GM19328 (cell line): ENCODE measurements around the gene CPEB1.
A peak's percentile ranks its signal among the peaks of the same experiment; 100 is the strongest.
"Not testable (repeated sequence)": the region's sequence is repeated elsewhere in the genome, so short reads cannot be mapped to it uniquely, and the experiment has no call there.

Experiments used
- ATAC-seq: cut with Tn5 transposase; IDR thresholded peaks from one replicate; pipeline ENCODE4 v1.9.1; 2021; ENCODE audit warnings: mild to moderate bottlenecking, moderate library complexity; ENCODE audit not compliant: unreplicated experiment

Gene CPEB1

DNA sequence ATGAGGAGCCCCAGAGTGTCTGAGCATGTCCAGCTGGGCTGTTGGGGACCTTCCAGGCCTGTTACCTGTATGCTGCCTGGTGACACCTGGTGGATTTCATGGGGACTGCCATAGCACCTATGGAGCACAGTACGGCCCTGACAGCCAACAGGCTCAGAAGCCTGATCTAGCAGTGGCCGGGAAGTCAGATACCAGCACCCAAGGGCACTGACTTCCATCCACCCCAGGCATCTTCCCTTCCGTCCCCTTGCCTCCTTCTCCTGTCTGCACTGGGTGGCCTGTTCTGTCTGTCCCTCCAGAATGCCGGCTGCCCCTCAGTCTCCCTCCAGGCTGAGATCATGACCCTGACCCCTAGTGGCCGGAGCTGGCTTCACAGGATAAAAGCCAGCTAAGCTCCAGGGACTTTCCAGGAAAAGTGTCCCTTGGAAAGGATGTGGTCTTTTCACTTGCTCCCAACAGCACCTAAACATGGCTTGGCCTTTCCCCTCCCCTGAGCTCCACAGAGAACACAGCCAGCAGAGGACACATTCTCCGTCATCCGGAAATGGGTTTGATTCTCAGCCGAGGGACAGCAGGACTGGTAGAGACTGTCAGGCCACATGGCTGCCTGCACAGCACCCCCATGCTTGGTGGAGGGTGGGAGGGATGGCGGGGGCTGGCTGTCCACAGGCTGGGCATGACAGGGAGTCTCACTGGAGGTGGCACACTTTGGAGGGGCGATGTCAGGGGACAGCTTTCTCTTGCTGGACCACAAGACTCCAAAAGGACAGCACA is 116.4 kb downstream of the CPEB1 start:
- no peak for ATAC-seq

DNA sequence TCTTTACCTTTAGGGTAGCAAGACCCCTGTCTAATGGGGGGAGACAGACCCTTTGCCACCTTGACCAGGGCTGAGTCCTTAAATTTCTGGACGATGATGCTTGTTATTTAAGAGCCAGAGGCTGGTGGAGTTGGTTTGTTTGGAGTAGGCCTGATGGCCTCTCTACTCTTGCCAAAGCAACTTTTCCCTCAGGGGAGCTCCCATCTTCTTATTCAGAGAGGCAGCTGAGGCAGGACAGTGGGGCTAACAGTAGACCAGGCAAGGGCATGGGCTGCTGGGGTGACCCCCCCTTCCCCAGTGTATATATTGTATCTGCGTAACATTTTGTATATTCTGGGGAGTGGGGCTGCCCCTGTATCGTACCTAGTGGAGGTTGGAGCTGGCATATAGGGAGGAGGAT is 117.2 kb downstream of the CPEB1 start:
- ATAC-seq = no peak

DNA sequence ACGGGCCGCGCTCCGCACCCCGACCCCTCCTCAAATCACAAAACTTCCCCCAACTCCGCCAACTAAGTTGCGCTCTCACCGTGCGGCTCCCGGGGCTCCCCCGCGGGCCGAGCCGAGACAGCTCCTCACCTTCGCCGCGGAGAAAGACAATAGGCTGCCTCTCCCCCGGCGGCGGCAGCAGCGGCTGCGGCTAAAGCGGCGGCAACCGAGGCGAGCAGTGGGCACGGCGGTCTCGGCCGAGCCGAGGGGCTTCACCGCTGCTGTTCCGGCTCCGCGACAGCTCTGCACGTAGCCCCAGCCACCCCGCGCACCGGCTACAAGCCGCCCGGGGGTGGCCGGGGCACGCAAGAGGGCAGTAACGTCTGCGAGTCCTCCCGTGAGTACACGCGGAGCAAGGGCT is 133.6 kb downstream of the CPEB1 start:
- ATAC-seq = not testable (repeated sequence)

DNA sequence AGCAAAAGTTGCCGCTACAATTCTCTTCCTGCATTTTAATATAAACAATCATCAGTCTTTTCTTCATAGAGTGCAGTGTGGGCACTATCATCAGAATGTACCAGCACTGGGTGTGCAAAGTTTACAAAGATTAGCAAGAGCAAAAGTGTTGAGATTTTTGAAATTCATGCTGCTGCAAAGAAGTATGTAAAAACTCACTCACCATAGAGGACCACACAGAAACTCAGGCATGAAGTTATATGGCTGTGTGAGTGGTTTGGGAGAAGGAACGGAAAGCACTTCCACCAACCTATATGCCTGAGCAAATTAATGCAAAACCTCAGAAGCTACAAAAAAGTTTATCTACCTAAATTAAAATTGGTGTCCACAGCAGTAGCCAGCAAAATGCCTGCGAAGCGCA is 139.5 kb downstream of the CPEB1 start:
- not testable (repeated sequence) for ATAC-seq

DNA sequence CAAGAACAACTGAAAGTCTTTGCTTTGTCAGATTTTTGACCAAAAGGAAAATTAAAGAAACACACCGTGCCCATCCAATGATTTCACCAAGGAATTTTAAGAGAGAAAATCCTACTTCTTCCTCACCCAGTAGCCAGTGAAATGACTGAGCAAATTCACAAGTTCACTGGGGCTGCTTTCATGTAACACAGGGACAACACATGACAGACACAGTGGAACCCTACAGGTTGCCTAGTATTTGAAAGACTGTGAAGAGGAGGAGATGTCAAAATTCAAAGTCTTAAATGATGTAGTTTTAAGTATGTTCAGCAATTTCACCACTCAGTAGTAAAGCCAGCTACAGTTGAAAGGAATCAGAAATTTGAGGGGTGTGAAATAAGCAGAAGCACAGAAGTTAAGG is 140.1 kb downstream of the CPEB1 start:
- not testable (repeated sequence) for ATAC-seq

DNA sequence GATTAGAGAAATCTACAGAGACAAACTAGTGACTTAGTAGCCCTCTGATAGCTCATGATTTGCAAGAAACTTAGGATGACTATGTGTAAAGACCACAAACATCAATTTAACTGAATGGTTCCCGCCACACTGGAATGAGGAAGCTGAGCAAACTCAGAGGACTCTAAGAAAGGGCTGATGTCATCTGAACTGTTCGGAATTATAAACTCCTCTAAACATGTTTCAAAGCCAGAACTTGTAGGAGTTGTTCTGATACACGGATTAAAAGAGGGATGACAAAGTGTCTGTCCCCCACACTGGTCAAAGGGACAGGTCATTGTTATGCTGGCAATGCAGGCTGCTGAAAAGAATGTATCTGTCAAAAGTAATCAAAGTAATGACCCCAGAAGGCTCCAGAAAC is 141.3 kb downstream of the CPEB1 start:
- not testable (repeated sequence) for ATAC-seq

DNA sequence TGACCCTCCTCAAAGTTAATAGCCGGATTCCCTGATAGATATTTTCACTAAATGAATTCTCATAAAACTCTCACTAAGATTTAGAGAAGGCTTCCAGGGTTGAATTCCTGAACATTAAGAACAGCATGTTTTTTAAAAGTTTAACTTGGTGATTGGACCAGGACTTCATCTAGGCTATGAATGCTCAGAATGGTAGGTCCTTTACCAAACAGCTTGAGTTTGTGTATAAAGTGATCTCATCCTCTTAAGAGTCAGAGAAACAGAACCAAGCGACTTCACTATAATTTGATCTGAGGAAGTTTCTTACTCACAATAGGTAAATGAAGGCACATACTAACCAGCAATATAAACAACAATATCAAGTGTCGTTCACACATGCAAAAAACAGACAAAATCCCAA is 143.1 kb downstream of the CPEB1 start:
- ATAC-seq = not testable (repeated sequence)

DNA sequence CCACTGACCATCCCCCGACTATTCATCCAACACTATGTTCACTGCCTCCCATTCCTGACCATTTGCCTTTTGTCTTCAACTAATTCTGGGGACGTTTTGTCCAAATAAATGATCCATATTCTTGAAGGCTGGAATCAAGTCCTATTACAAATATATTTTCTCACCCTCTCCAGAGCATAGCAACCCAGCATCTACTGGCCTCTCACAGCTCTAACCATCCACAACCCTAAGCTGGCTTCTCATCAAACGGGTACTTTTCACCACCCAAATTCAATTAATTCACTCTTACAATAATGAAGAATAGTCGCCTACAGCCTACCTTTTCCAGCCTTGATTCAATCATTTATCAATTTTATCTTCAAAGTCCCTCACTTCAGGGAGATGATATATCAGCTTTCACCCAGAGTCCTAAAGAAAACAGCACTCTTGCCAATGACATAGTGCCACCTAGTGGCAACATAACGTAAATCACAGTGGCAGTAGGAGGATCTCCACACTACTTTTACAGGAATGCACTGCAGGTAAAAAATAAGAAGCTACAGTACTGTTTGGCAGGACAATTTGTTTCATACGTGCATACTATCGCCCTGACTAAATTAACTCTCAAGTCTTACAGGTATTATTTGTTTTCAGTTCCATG is 144.3 kb downstream of the CPEB1 start:
- peak; percentile 67 for ATAC-seq

DNA sequence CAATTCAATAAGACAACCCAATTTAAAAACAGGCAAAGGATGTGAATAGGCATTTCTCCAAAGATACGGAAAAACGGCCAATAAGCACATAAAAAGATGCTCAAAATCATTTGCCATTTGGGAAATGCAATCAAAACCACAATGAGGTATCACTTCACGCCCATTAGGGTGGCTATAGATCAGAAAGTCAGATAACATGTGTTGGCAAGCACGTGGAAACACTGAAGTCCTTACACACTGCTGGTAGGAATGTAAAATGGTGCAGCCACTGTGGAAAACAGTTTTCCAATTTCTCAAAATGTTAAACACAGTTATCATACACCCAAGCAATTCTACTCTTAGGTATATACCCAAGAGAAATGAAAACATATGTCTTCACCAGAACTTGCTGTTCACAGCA is 146.4 kb downstream of the CPEB1 start:
- ATAC-seq = not testable (repeated sequence)

DNA sequence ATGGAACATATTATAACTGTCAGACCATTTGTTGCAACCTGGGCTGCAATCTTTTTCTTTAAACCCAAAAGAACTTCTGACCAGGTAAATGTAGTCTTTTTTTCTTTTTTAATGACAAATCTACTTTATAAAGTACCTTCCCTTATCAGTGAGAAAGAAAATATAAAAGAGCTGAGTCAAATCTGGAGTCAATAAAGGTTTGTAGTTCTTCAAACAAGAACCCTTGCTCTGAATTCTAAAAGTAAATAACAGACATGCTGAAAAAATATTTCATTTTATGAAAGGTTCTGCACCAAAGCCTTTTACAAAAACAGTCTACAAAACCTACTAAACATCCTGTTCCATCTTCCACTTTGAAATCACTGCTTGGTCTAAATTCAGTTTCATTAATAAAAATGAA is 149.2 kb downstream of the CPEB1 start:
- not testable (repeated sequence) for ATAC-seq
